Epithelial cell of proximal tubule (primary cell): ENCODE results near the gene NEUROD2. TPM values are rescaled to one million over a fixed set of nuclear protein-coding genes. Genes with fewer than 3 reads are reported as not detected.

Source experiments
- DNase-seq: peaks from one replicate; pipeline ENCODE4 v3.0.0-alpha.2; 2011; ENCODE audit warnings: low read depth
- H3K4me3 ChIP-seq: 2 replicates; pipeline ENCODE4 v1.5.1; 2011; ENCODE audit warnings: low read depth, mild to moderate bottlenecking, low read length
- CTCF ChIP-seq: conservative IDR thresholded peaks from 2 replicates; pipeline ENCODE4 v1.5.1; 2012; ENCODE audit warnings: low read depth, mild to moderate bottlenecking, low read length
- total RNA-seq: library from RNA; depleted of rRNA; stranded (reverse); fragments of >200 nt; gene quantifications from 2 replicates; pipeline ENCODE4 v1.2.3, GENCODE V29; 2015

The NEUROD2 gene
- total RNA-seq, 1 donor from 2014 or later, result not detected

DNA sequence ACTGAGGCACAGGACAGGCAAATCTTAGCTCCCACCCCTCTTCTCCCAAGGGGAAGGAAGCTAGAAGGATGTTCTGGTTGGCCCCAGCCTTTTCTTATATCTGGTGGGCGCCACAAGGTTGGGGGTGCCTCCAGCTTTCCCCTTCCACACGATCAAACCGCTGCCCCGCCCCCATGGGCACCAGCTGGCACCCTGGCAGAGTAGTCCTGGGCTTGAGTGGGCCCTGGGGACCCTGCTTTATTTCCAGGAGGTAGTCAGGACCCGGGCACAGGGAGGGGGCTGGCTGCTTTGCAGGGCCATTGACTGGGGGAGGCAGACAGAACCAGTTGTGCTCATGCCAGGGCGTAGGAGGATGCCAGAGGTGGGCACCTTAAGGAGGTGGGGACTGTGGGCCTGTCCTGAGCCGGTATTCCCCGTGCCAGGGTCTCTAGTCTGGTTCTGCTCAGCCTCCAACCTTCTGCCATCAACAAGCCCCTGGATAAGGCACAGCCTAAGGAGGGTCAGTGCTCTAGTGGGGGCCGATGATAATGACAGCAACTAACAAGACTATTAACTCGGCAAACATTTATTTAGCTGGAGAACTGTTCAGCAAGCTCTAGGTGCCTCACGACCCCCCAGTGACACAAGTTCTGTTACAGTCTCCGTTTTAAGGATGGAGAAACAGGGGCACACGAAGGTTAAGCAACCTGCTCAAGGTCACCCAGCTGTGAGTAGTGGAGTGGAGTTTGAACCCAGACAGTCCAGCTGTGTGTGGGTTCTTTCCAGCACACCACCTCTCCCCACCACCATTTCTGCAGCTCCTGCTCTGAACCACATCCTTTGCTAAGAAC lies 11.5 kb upstream of the NEUROD2 start:
- no peak for DNase-seq

DNA sequence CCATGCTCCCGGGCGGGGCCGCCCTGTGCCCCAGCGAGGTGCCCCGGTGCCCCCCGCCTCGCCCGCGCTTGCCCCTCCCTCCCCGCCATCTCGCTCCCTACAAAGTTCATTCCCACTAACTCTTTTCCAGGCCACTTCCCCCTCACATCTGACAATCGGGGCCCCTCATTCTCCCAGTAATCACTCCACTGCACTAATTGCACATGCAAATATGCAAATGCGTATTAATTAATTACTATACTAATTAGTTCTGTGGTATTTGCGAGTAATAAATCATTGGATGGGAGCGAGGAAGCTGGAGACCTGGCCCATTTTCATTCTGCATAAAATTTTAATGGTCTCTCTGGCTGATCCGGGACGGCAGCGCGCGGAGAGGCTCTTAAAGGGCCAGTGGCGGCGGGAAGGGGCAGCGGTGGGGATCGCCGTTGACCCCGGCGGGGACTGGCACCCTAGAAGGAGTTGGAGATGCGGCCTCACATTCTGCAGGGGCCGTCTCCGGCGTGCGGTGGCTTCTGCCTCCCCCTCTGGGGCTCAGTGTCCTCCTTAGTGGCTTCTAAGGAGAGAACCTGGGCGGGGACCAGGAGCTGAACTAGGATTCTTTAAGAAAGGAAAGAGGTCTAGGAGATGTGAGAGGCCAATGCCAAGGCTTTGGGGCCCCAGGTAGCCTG lies 10.7 kb upstream of the NEUROD2 start:
- TF ChIP-seq CTCF, result no peak
- DNase-seq, result no peak

More for the DNA sequence above, 11.5 kb upstream of the NEUROD2 start:
- H3K4me3 ChIP-seq, result peak overlapping the region; percentile 72
- no peak for TF ChIP-seq CTCF

GRCh38 chr17:39617446-39618245 lies 9.9 kb upstream of the NEUROD2 start:
- no peak for DNase-seq
- peak overlapping the region; percentile 72 for H3K4me3 ChIP-seq
- TF ChIP-seq CTCF, result no peak

More for the DNA sequence above, 10.7 kb upstream of the NEUROD2 start:
- H3K4me3 ChIP-seq, result peak overlapping the region; percentile 72

DNA sequence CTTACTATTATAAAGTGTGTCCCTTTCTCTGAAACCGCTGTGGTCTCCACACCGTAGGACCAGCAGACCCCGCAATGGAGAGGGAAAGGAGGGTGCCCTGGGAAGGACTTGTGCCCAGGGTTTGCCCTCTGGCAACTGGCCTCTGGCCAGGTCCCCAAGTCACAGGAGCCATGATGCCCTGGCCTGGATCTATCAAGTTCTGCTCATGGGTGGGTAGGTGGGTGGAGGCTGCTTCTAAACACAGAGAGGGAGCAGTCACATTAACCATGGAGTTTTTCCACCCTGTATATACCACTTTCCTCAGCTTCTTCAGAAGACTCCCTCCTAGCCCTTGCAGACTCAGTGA lies 9.4 kb upstream of the NEUROD2 start:
- no peak for TF ChIP-seq CTCF
- no peak overlapping the region for H3K4me3 ChIP-seq
- DNase-seq, result no peak

DNA sequence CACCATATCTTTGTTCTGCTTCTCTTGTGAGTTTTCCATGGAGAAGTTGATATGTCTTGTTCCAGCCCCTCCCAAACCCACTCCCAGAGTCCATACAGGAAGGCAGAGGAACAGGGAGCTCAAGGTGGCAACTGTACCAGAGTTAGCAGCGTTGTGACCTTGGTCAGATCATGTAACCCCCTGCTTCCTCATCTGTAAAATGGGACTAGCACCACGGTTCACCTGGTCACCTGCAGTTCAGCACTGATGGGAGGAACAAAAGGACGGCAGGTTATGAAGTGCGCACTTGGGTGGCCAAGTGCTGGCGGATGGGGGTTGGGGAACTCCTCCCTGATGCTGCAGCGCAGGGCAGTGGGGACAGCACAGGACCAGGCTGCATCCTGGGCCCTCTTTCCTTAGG lies 7.7 kb upstream of the NEUROD2 start:
- DNase-seq, result no peak
- no peak overlapping the region for H3K4me3 ChIP-seq
- no peak for TF ChIP-seq CTCF

DNA sequence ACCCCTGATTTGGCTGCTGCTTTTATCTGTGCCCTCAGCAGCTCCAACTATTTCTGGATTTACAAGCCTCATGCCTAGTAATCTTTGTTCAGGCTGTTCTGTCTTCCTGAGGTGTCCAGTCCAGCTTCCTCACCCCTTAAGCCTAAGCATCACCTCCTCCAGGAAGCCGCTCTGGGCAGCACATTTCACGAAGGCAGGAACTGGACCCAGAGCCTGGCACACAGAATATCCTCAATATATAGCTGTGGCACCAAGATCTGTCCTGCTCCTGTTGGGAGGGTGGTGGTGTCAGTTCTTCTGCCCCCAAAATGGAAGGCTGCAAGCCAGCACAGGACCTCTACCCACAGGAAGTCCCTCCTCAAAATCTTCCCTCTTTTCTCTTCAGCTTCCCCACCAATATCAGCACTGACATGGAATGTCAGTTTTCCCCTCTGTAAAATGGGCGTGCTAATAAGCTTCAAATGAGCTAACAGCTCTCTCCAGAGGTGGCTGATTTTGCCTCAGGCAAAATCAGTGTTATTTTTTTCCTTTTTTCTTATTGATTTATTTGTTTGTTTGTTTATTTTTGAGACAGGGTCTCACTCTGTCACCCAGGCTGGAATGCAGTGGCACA lies 6.9 kb upstream of the NEUROD2 start:
- no peak for DNase-seq
- no peak for TF ChIP-seq CTCF
- H3K4me3 ChIP-seq, result no peak overlapping the region
